Kidney epithelial cell (primary cell): ENCODE results near the gene COMMD4. TPM values are rescaled to one million over a fixed set of nuclear protein-coding genes. Genes with fewer than 3 reads are reported as not detected.

Experiments
- DNase-seq: peaks from one replicate; pipeline ENCODE4 v3.0.0-alpha.2; 2010; ENCODE audit warnings: low read depth
- H3K27me3 ChIP-seq: 2 replicates; pipeline ENCODE4 v1.6.0; 2011; ENCODE audit warnings: low read length; ENCODE audit not compliant: control insufficient read depth, insufficient read depth
- H3K36me3 ChIP-seq: 2 replicates; pipeline ENCODE4 v1.5.1; 2011; ENCODE audit warnings: low read length; ENCODE audit not compliant: control insufficient read depth, insufficient read depth
- H3K4me3 ChIP-seq: 2 replicates; pipeline ENCODE4 v1.5.1; 2011; ENCODE audit warnings: low read depth, mild to moderate bottlenecking, control low read depth, low read length
- CTCF ChIP-seq: IDR thresholded peaks from 2 replicates; pipeline ENCODE4 v1.5.1; 2011; ENCODE audit warnings: mild to moderate bottlenecking, moderate library complexity, low read length, control low read depth, inconsistent platforms; ENCODE audit not compliant: insufficient read depth, poor library complexity, severe bottlenecking
- total RNA-seq: library from RNA; depleted of rRNA; stranded (reverse); fragments of >200 nt; gene quantifications from 2 replicates; pipeline ENCODE4 v1.2.3, GENCODE V29; 2015

COMMD4 gene
- total RNA-seq, 1 donor from 2014 or later, result 119 TPM

DNA sequence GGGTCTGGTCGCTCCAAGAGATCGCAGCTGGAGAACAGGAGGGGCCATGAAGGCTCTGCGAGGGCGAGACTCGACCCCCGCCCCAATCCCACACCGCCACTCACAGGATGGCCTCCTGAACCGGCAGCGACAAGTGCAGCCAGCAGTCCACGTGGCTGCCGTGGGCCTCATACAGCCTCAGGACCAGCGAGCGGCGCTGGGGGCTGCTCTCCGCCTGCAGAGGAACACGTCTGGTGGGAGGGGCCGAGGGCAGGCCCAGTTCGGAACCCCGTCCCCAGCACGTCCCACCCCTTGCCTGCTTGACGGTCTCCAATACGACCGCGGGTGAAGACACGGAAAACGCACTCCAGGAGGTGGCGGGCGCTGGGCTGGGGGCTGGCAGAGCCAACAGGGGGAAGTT lies 20.1 kb downstream of the COMMD4 start:
- peaks cover 7% of the 10 kb centered on the region for H3K36me3 ChIP-seq

DNA sequence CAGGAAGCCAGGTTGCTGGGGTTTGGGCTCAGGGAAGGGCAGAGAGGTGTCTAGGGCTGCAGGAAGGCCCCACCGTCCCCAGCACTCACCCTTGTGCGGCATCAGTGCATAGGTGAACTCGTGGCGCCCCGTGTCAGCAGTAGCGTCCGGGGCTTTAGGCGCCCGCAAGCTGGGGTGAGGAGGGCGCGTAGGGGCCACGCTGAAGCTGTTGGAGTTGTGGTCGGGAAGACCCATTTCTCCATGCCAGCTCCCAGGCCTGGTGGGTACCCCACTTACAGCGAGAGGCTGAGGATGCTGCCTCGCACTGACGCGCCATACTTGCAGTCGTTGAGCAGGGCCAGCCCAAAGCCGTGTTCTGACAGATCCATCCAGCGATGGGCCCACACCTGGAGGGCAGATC lies 20.7 kb downstream of the COMMD4 start:
- H3K36me3 ChIP-seq, result peaks cover 7% of the 10 kb centered on the region
- TF ChIP-seq CTCF, result no peak
- H3K4me3 ChIP-seq, result no peak overlapping the region
- DNase-seq, result no peak
- no peaks in the 10 kb centered on the region for H3K27me3 ChIP-seq

More for the DNA sequence above, 20.1 kb downstream of the COMMD4 start:
- Histone ChIP-seq H3K4me3 (no peak overlapping the region), H3K27me3 (no peaks in the 10 kb centered on the region)
- no peak for DNase-seq
- no peak for TF ChIP-seq CTCF

- TF ChIP-seq CTCF, result no peak
- DNase-seq, result no peak
- Histone ChIP-seq H3K27me3 (no peaks in the 10 kb centered on the region), H3K4me3 (no peak overlapping the region), H3K36me3 (peaks cover 6% of the 10 kb centered on the region)
Observed at GRCh38 chr15:75357976-75358673, 22.3 kb downstream of the COMMD4 start.

DNA sequence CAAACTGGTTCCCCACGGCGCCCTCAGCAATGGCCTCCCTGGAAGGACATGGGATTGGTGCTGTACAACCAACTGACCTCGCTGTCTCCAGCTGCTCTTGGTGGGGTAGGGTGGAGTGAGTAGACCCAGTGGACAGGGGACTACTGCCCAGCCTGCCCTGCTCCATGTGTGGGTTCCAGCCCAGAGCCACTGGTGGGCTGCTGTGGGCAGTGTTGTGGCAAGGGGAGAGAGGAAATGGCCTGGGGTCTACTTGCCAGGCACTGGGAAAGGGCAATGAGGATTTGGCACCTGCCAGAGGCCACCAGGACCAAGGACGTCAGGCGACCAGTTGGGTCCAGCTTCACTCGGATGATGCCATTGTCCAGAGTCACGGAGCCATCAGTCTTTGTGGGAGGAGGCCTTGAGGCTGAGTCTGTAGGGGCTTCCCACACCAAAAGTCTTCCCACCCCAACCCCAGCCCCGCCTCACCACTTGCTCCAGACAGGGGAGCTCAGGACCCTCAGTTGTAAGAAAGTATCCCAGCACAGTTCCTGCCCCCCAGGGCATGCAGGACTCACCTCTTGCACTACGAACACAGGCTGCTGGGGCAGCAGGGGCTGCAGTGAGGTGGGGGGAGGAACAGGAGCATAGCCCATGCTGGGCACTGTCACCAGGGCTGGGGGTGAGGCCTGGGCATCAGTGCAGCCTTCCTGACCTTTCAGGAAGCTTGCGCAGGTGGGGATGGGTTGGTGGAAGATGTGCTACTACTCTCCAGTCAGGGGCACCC lies 23.1 kb downstream of the COMMD4 start:
- H3K36me3 ChIP-seq, result peaks cover 6% of the 10 kb centered on the region
- no peak for TF ChIP-seq CTCF

GRCh38 chr15:75359537-75360250 lies 23.8 kb downstream of the COMMD4 start:
- Histone ChIP-seq H3K36me3 (peaks cover 6% of the 10 kb centered on the region), H3K27me3 (no peaks in the 10 kb centered on the region), H3K4me3 (no peak overlapping the region)
- TF ChIP-seq CTCF, result no peak
- no peak for DNase-seq

More for the DNA sequence above, 23.1 kb downstream of the COMMD4 start:
- no peak for DNase-seq
- no peaks in the 10 kb centered on the region for H3K27me3 ChIP-seq
- no peak overlapping the region for H3K4me3 ChIP-seq
